Effector memory CD4-positive, alpha-beta T cell (primary cell): Measurements from ENCODE around the gene EXOC7.

Experiments
- DNase-seq, 3 donors: peaks; one replicate each; pipeline ENCODE4 v3.0.0-alpha.2; 2020
- H3K27ac ChIP-seq: 2 replicates; pipeline ENCODE4 v1.7.0; 2013; ENCODE audit warnings: mild to moderate bottlenecking, low read length, moderate library complexity; ENCODE audit not compliant: insufficient read depth, poor library complexity, severe bottlenecking
- H3K27me3 ChIP-seq: replicated peaks from 2 replicates; pipeline ENCODE4 v1.7.0; 2013; ENCODE audit warnings: mild to moderate bottlenecking, low read length; ENCODE audit not compliant: insufficient read depth, control insufficient read depth, poor library complexity, severe bottlenecking
- H3K36me3 ChIP-seq: 2 replicates; pipeline ENCODE4 v1.7.0; 2013; ENCODE audit warnings: mild to moderate bottlenecking, low read length, moderate library complexity; ENCODE audit not compliant: control insufficient read depth, insufficient read depth
- H3K4me1 ChIP-seq: 2 replicates; pipeline ENCODE4 v1.7.0; 2013; ENCODE audit warnings: low read length, mild to moderate bottlenecking; ENCODE audit not compliant: control insufficient read depth, insufficient read depth, poor library complexity, severe bottlenecking
- H3K4me3 ChIP-seq: 2 replicates; pipeline ENCODE4 v1.7.0; 2013; ENCODE audit warnings: low read length, low read depth, mild to moderate bottlenecking; ENCODE audit not compliant: insufficient read depth, poor library complexity, severe bottlenecking
- H3K9me3 ChIP-seq: 2 replicates; pipeline ENCODE4 v1.7.0; 2013; ENCODE audit warnings: mild to moderate bottlenecking, low read length, moderate library complexity; ENCODE audit not compliant: control insufficient read depth

Gene EXOC7

GRCh38 chr17:76119409-76120371 is 16.1 kb upstream of the EXOC7 start:
- peaks cover 5% of the 10 kb centered on the region for H3K4me1 ChIP-seq
- H3K27ac ChIP-seq = no peak overlapping the region
- no peaks in the 10 kb centered on the region for H3K9me3 ChIP-seq
- DNase-seq = no peak
- H3K4me3 ChIP-seq = no peak overlapping the region
- H3K27me3 ChIP-seq = no peaks in the 10 kb centered on the region
- H3K36me3 ChIP-seq = no peaks in the 10 kb centered on the region

GRCh38 chr17:76115138-76115754 is 11.7 kb upstream of the EXOC7 start:
- H3K27me3 ChIP-seq = no peaks in the 10 kb centered on the region
- no peaks in the 10 kb centered on the region for H3K36me3 ChIP-seq
- H3K9me3 ChIP-seq = no peaks in the 10 kb centered on the region
- DNase-seq = no peak
- H3K27ac ChIP-seq = no peak overlapping the region
- H3K4me3 ChIP-seq = no peak overlapping the region
- H3K4me1 ChIP-seq = no peaks in the 10 kb centered on the region

GRCh38 chr17:76111956-76112355 is 8.4 kb upstream of the EXOC7 start:
- Histone ChIP-seq H3K4me3 (no peak overlapping the region), H3K4me1 (no peaks in the 10 kb centered on the region), H3K9me3 (no peaks in the 10 kb centered on the region), H3K27me3 (no peaks in the 10 kb centered on the region), H3K36me3 (no peaks in the 10 kb centered on the region), H3K27ac (no peak overlapping the region)
- DNase-seq = no peak

GRCh38 chr17:76107509-76107908 is 3.9 kb upstream of the EXOC7 start:
- H3K36me3 ChIP-seq = no peaks in the 10 kb centered on the region
- H3K4me3 ChIP-seq = no peak overlapping the region
- no peak overlapping the region for H3K27ac ChIP-seq
- peaks cover 11% of the 10 kb centered on the region for H3K4me1 ChIP-seq
- no peaks in the 10 kb centered on the region for H3K27me3 ChIP-seq
- no peak for DNase-seq
- H3K9me3 ChIP-seq = no peaks in the 10 kb centered on the region

GRCh38 chr17:76106703-76107102 is 3.1 kb upstream of the EXOC7 start:
- Histone ChIP-seq H3K4me1 (peaks cover 12% of the 10 kb centered on the region), H3K27ac (no peak overlapping the region), H3K36me3 (peaks cover 1% of the 10 kb centered on the region), H3K4me3 (no peak overlapping the region), H3K27me3 (no peaks in the 10 kb centered on the region), H3K9me3 (no peaks in the 10 kb centered on the region)
- DNase-seq = no peak

GRCh38 chr17:76104896-76105231 is 1.3 kb upstream of the EXOC7 start:
- Histone ChIP-seq H3K4me3 (no peak overlapping the region), H3K27me3 (no peaks in the 10 kb centered on the region), H3K36me3 (peaks cover 12% of the 10 kb centered on the region), H3K27ac (no peak overlapping the region), H3K4me1 (peaks cover 12% of the 10 kb centered on the region), H3K9me3 (no peaks in the 10 kb centered on the region)
- no peak for DNase-seq

- no peak for DNase-seq
- peak overlapping the region; percentile 78 for H3K27ac ChIP-seq
- H3K27me3 ChIP-seq = no peaks in the 10 kb centered on the region
- peak overlapping the region; percentile 89 for H3K4me3 ChIP-seq
- peaks cover 17% of the 10 kb centered on the region for H3K36me3 ChIP-seq
- no peaks in the 10 kb centered on the region for H3K9me3 ChIP-seq
- H3K4me1 ChIP-seq = peaks cover 12% of the 10 kb centered on the region
Observed at GRCh38 chr17:76104140-76104895, 731 bp upstream of the EXOC7 start.

- Histone ChIP-seq H3K27ac (peak overlapping the region; percentile 78), H3K36me3 (peaks cover 18% of the 10 kb centered on the region), H3K4me3 (peak overlapping the region; percentile 89), H3K9me3 (no peaks in the 10 kb centered on the region), H3K4me1 (peaks cover 12% of the 10 kb centered on the region), H3K27me3 (no peaks in the 10 kb centered on the region)
- no peak for DNase-seq
Observed at GRCh38 chr17:76102944-76103273, 678 bp downstream of the EXOC7 start.

GRCh38 chr17:76097716-76098295 is 5.8 kb downstream of the EXOC7 start:
- H3K27ac ChIP-seq = no peak overlapping the region
- H3K4me1 ChIP-seq = peaks cover 4% of the 10 kb centered on the region
- no peaks in the 10 kb centered on the region for H3K27me3 ChIP-seq
- DNase-seq = no peak
- no peaks in the 10 kb centered on the region for H3K9me3 ChIP-seq
- peaks cover 55% of the 10 kb centered on the region for H3K36me3 ChIP-seq
- no peak overlapping the region for H3K4me3 ChIP-seq
